ENCODE measurements around the gene BICRA.
"Not testable (repeated sequence)": the region's sequence is repeated elsewhere in the genome, so short reads cannot be mapped to it uniquely, and the experiment has no call there.

Gene BICRA

GRCh38 chr19:47742634-47743033 lies 133.7 kb downstream of the BICRA start:
- no peak for ATAC-seq (ENCODE audit: insufficient read depth, low read depth)
- peaks cover 31% of the 10 kb centered on the region for H3K4me1 ChIP-seq (ENCODE audit: insufficient read depth, low read length)
- H3K27me3 ChIP-seq (ENCODE audit: insufficient read depth, low read length, poor library complexity) = no peaks in the 10 kb centered on the region
- no peak overlapping the region for H3K4me3 ChIP-seq (ENCODE audit: low read depth in 1 of 2, low read length in 2 of 2)
- H3K27ac ChIP-seq (ENCODE audit: low read length) = no peak overlapping the region
- no peaks in the 10 kb centered on the region for H3K9me3 ChIP-seq (ENCODE audit: insufficient read depth, low read length, severe bottlenecking)
- H3K36me3 ChIP-seq (ENCODE audit: insufficient read depth, low read length) = peaks cover 12% of the 10 kb centered on the region
- H4K20me1 ChIP-seq (ENCODE audit: insufficient read depth, low read length) = no peaks in the 10 kb centered on the region
- DNase-seq = no peak
- no peak overlapping the region for H3K9ac ChIP-seq (ENCODE audit: low read depth, low read length)
- TF ChIP-seq EZH2 (IDR thresholded peaks at IDR 0.05; ENCODE audit: borderline replicate concordance, low read depth, low read length, severe bottlenecking) (no peak), CTCF (IDR thresholded peaks at IDR 0.05; ENCODE audit: borderline replicate concordance, extremely low read depth, low read length, poor library complexity, severe bottlenecking) (no peak)
- peaks cover 21% of the 10 kb centered on the region for H3K79me2 ChIP-seq (ENCODE audit: insufficient read depth, low read length)
- no peak overlapping the region for H2AFZ ChIP-seq (ENCODE audit: low read depth, low read length)
- H3K4me2 ChIP-seq (ENCODE audit: insufficient read depth, low read length) = no peak overlapping the region

GRCh38 chr19:47745010-47745901 lies 136.3 kb downstream of the BICRA start, which contains the start of gene NOP53:
Gene NOP53, plus strand, starts transcription at chr19:47745546. Its CDS starts 14 bp downstream, at chr19:47745560.
- Histone ChIP-seq H3K4me1 (ENCODE audit: insufficient read depth, low read length) (peaks cover 35% of the 10 kb centered on the region), H3K4me2 (ENCODE audit: insufficient read depth, low read length) (peak within 1 kb of the TSS; percentile 79), H3K36me3 (ENCODE audit: insufficient read depth, low read length) (peaks cover 36% of the 10 kb centered on the region), H4K20me1 (ENCODE audit: insufficient read depth, low read length) (peaks cover 18% of the 10 kb centered on the region; the same call in 1 of the 2 replicates), H3K27ac (ENCODE audit: low read length) (peak within 1 kb of the TSS; percentile 99), H2AFZ (ENCODE audit: low read depth, low read length) (peak within 1 kb of the TSS; percentile 96), H3K79me2 (ENCODE audit: insufficient read depth, low read length) (peaks cover 41% of the 10 kb centered on the region), H3K27me3 (ENCODE audit: insufficient read depth, low read length, poor library complexity) (no peaks in the 10 kb centered on the region), H3K9ac (ENCODE audit: low read depth, low read length) (peak within 1 kb of the TSS; percentile 93), H3K4me3 (ENCODE audit: low read depth in 1 of 2, low read length in 2 of 2) (peak within 1 kb of the TSS; percentile 90 to 91), H3K9me3 (ENCODE audit: insufficient read depth, low read length, severe bottlenecking) (no peaks in the 10 kb centered on the region)
- TF ChIP-seq EZH2 (IDR thresholded peaks at IDR 0.05; ENCODE audit: borderline replicate concordance, low read depth, low read length, severe bottlenecking) (no peak), CTCF (IDR thresholded peaks at IDR 0.05; ENCODE audit: borderline replicate concordance, extremely low read depth, low read length, poor library complexity, severe bottlenecking) (no peak)
- ATAC-seq (ENCODE audit: insufficient read depth, low read depth) (peak; percentile 87), DNase-seq (peak; percentile 95)

- Histone ChIP-seq H3K27ac (ENCODE audit: low read length) (peak overlapping the region; percentile 99), H3K36me3 (ENCODE audit: insufficient read depth, low read length) (peaks cover 45% of the 10 kb centered on the region)
- not testable (repeated sequence) for ATAC-seq (ENCODE audit: insufficient read depth, low read depth)
Measured at GRCh38 chr19:47746129-47746528, 137.2 kb downstream of the BICRA start.

GRCh38 chr19:47749326-47749725 lies 140.4 kb downstream of the BICRA start:
- ATAC-seq (ENCODE audit: insufficient read depth, low read depth) = no peak
- H3K4me1 ChIP-seq (ENCODE audit: insufficient read depth, low read length) = peaks cover 28% of the 10 kb centered on the region
- peaks cover 74% of the 10 kb centered on the region for H3K36me3 ChIP-seq (ENCODE audit: insufficient read depth, low read length)
- H3K9me3 ChIP-seq (ENCODE audit: insufficient read depth, low read length, severe bottlenecking) = no peaks in the 10 kb centered on the region
- peaks cover 41% of the 10 kb centered on the region for H3K79me2 ChIP-seq (ENCODE audit: insufficient read depth, low read length)
- no peak for DNase-seq
- no peak for TF ChIP-seq CTCF (IDR thresholded peaks at IDR 0.05; ENCODE audit: borderline replicate concordance, extremely low read depth, low read length, poor library complexity, severe bottlenecking)
- no peak for TF ChIP-seq EZH2 (IDR thresholded peaks at IDR 0.05; ENCODE audit: borderline replicate concordance, low read depth, low read length, severe bottlenecking)
- H3K27me3 ChIP-seq (ENCODE audit: insufficient read depth, low read length, poor library complexity) = no peaks in the 10 kb centered on the region
- H3K9ac ChIP-seq (ENCODE audit: low read depth, low read length) = no peak overlapping the region
- peaks cover 51% of the 10 kb centered on the region for H4K20me1 ChIP-seq (ENCODE audit: insufficient read depth, low read length)
- H3K27ac ChIP-seq (ENCODE audit: low read length) = no peak overlapping the region
- no peak overlapping the region for H3K4me2 ChIP-seq (ENCODE audit: insufficient read depth, low read length)
- no peak overlapping the region for H2AFZ ChIP-seq (ENCODE audit: low read depth, low read length)
- H3K4me3 ChIP-seq (ENCODE audit: low read depth in 1 of 2, low read length in 2 of 2) = no peak overlapping the region

More at GRCh38 chr19:47746129-47746528, 137.2 kb downstream of the BICRA start:
- not testable (repeated sequence) for DNase-seq; H3K9me3 ChIP-seq (ENCODE audit: insufficient read depth, low read length, severe bottlenecking); H3K27me3 ChIP-seq (ENCODE audit: insufficient read depth, low read length, poor library complexity)
- H3K4me1 ChIP-seq (ENCODE audit: insufficient read depth, low read length) = peaks cover 35% of the 10 kb centered on the region
- peak overlapping the region; percentile 93 for H3K9ac ChIP-seq (ENCODE audit: low read depth, low read length)
- 0 out of 2 replicates have a peak overlapping the region, but pooled peaks have one; percentile 96 for H2AFZ ChIP-seq (ENCODE audit: low read depth, low read length)
- peaks cover 41% of the 10 kb centered on the region for H3K79me2 ChIP-seq (ENCODE audit: insufficient read depth, low read length)
- peak overlapping the region; percentile 90 to 91; a peak in 3 of 4 replicates for H3K4me3 ChIP-seq (ENCODE audit: low read depth in 1 of 2, low read length in 2 of 2)
- H3K4me2 ChIP-seq (ENCODE audit: insufficient read depth, low read length) = peak overlapping the region; percentile 79
- H4K20me1 ChIP-seq (ENCODE audit: insufficient read depth, low read length) = peaks cover 27% of the 10 kb centered on the region; the same call in 1 of the 2 replicates

All from DND-41 (cell line).